ENCODE measurements around the gene PGS1. TPM values are rescaled to one million over a fixed set of nuclear protein-coding genes. Genes with fewer than 3 reads are reported as not detected.

Gene PGS1
- total and polyA plus RNA-seq, 10 of the 15 experiments (the other 5 are each of a cell fraction or from before 2014, with no cell fraction given), result 1.3 to 37.6 (median 27.4) TPM

DNA sequence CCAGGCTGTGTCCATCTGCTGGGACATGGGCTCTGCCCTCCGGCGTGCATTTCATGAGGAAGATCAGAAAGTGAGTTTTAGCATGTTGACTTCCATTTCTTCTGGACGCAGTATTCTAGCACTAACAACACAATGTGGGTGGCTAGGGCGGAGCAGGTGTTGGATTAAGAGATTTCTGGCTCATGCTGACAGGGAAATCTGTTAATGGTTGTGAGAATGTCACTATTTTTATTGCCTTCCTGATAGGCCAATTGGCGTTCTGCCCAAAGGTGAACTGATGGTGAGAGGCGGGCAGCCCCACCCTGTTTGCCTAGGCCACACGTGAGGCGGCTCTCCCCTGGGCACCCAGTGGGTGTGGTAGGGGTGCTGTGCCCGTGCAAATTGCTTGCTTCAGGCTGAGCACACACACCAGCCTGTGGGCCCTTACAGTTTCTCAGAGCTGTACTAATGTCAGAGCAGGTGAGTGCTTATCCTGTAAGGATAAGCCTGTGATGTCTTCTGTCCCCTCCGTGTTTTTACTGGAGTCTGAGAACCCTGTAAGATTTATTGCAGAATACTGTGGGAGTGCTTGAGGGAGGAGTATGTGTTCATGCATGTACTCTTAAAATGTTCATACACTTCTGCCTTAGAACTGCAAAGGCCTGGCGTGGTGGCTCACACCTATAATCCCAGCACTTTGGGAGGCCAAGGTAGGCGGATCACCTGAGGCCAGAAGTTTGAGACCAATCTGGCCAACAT is 30.9 kb downstream of the PGS1 start (continued):
- TF ChIP-seq ZBTB11 (CRISPR knock-in tag; IDR thresholded peaks at IDR 0.05), result no peak
- no peak for TF ChIP-seq NR2F1 (conservative IDR thresholded peaks at IDR 0.05)
- no peak for TF ChIP-seq MLLT1 (IDR thresholded peaks at IDR 0.05)
- TF ChIP-seq FOXM1 (IDR thresholded peaks at IDR 0.05; ENCODE audit: low read depth, low read length), result no peak
- TF ChIP-seq BCL3 (IDR thresholded peaks at IDR 0.05; ENCODE audit: borderline replicate concordance, insufficient read depth, low read depth, low read length, poor library complexity, severe bottlenecking), result no peak
- TF ChIP-seq YY1 (IDR thresholded peaks at IDR 0.05; ENCODE audit: low read depth, low read length), result no peak
- TF ChIP-seq, protein P1, sequence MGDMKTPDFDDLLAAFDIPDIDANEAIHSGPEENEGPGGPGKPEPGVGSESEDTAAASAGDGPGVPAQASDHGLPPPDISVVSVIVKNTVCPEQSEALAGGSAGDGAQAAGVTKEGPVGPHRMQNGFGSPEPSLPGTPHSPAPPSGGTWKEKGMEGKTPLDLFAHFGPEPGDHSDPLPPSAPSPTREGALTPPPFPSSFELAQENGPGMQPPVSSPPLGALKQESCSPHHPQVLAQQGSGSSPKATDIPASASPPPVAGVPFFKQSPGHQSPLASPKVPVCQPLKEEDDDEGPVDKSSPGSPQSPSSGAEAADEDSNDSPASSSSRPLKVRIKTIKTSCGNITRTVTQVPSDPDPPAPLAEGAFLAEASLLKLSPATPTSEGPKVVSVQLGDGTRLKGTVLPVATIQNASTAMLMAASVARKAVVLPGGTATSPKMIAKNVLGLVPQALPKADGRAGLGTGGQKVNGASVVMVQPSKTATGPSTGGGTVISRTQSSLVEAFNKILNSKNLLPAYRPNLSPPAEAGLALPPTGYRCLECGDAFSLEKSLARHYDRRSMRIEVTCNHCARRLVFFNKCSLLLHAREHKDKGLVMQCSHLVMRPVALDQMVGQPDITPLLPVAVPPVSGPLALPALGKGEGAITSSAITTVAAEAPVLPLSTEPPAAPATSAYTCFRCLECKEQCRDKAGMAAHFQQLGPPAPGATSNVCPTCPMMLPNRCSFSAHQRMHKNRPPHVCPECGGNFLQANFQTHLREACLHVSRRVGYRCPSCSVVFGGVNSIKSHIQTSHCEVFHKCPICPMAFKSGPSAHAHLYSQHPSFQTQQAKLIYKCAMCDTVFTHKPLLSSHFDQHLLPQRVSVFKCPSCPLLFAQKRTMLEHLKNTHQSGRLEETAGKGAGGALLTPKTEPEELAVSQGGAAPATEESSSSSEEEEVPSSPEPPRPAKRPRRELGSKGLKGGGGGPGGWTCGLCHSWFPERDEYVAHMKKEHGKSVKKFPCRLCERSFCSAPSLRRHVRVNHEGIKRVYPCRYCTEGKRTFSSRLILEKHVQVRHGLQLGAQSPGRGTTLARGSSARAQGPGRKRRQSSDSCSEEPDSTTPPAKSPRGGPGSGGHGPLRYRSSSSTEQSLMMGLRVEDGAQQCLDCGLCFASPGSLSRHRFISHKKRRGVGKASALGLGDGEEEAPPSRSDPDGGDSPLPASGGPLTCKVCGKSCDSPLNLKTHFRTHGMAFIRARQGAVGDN (IDR thresholded peaks at IDR 0.05), result no peak
- no peak for TF ChIP-seq KLF5 (IDR thresholded peaks at IDR 0.05; ENCODE audit: partially characterized antibody)
